Adrenal gland (tissue), 12 donors: ENCODE results near the gene PLEKHG4B. TPM values are rescaled to one million over a fixed set of nuclear protein-coding genes. Genes with fewer than 3 reads are reported as not detected.
"Not testable (repeated sequence)": the region's sequence is repeated elsewhere in the genome, so short reads cannot be mapped to it uniquely, and the experiment has no call there.

ENCODE experiments used
- DNase-seq, 7 donors: peaks; one replicate each; pipeline ENCODE4 v3.0.0-alpha.2; 2019 to 2020
- H3K27ac ChIP-seq, 5 donors: fragments of 200-600 bp; sonication (generic) in 4 of 5; 1 replicate in 3 of 5; 2 replicates in 2 of 5; pipeline versions ENCODE4 v1.5.1 to v1.8.0; 2016 to 2020; ENCODE audit warnings: mild to moderate bottlenecking in 1 of 5
- H3K27me3 ChIP-seq: fragments of 200-600 bp; 2 replicates; pipeline ENCODE4 v1.8.0; 2021
- H3K36me3 ChIP-seq, 2 donors: fragments of 200-600 bp; replicated peaks in 1 of 2; 1 replicate in 1 of 2; 2 replicates in 1 of 2; pipeline versions ENCODE4 v1.5.1 to v1.8.0; 2018 to 2022
- H3K4me1 ChIP-seq, 2 donors: fragments of 200-600 bp; replicated peaks in 1 of 2; 1 replicate in 1 of 2; 2 replicates in 1 of 2; pipeline versions ENCODE4 v1.5.1 to v1.8.0; 2018 to 2021
- H3K4me3 ChIP-seq, 4 donors: fragments of 200-600 bp; sonication (generic) in 3 of 4; one replicate each; pipeline ENCODE4 v1.5.1; 2016 to 2018
- H3K9me3 ChIP-seq, 3 donors: fragments of 200-600 bp; sonication (generic) in 1 of 3; replicated peaks in 1 of 3; 1 replicate in 2 of 3; 2 replicates in 1 of 3; pipeline versions ENCODE4 v1.5.1 to v1.8.0; 2016 to 2021
- POLR2A ChIP-seq, 2 donors: fragments of 450-650 bp; IDR thresholded peaks; one replicate each; pipeline ENCODE4 v1.6.1; 2017; ENCODE audit warnings: antibody characterized with exemption in 2 of 2, mild to moderate bottlenecking in 2 of 2, moderate library complexity in 1 of 2
- WGBS, 4 donors: extraction: QIAGEN DNeasy Blood & Tissue Kit in 2 of 4; methylation state at CpG; one replicate each; pipeline versions ENCODE4 v1.1.5 to v1.1.7; 2013 to 2017; 5-methylcytosine and 5-hydroxymethylcytosine counted together
- intact Hi-C, 2 donors: fragments of 100-400 bp; cut with DNase I; formaldehyde crosslinking; loops; one replicate each; pipeline versions ENCODE4 v1.14.1 to v1.15.0; 2022 to 2023
- polyA plus RNA-seq, 3 donors: library from polyadenylated mRNA; stranded (reverse); fragments of 200-250 nt in 2 of 3; fragments of 350-450 nt in 1 of 3; fragmentation: Illumina TruSeq in 1 of 3; extraction: RNeasy Lipid Tissue Mini Kit (QIAGEN cat#74804) in 1 of 3; gene quantifications; one replicate each; pipeline ENCODE4 v1.2.3, GENCODE V29; 2013 to 2014
- total RNA-seq, 9 donors: library from RNA; depleted of rRNA in 4 of 9; stranded (reverse); fragments of >200 nt in 4 of 9; fragments of 120-200 nt in 1 of 9; fragmentation: NEBNext Ultra II Directional in 1 of 9; extraction: Animal tissue kit (Norgen Biotek cat#: 25700) in 1 of 9; gene quantifications; one replicate each; pipeline versions ENCODE4 v1.1.0 to v1.2.4, GENCODE V29; 2013 to 2023
- TF ChIP-seq, protein P1 (sequence below), 6 experiments: fragments of 450-650 bp in 4 of 6; fragments of 200-600 bp in 2 of 6; sonication (generic) in 1 of 6; IDR thresholded peaks; 1 replicate in 5 of 6; 2 replicates in 1 of 6; pipeline versions ENCODE4 v1.5.1 to v1.8.0; 2016 to 2021; ENCODE audit warnings: antibody characterized with exemption in 6 of 6, mild to moderate bottlenecking in 2 of 6, moderate library complexity in 1 of 6
- donor health status: healthy with polysubstance abuse.
- donor health status: Bipolar disorder and iron deficiency.
- donor health status: DM: yes; HTN: yes; CAD: no.
- donor health status: DM: no; HTN: no; CAD: no.
- donor health status: DM: no; HTN: no; CAD: no.
- donor health status: DM: yes; HTN: yes; CAD: no.

Gene PLEKHG4B
- total and polyA plus RNA-seq, 12 donors, result 0.03 to 3.4 (median 0.12) TPM

DNA sequence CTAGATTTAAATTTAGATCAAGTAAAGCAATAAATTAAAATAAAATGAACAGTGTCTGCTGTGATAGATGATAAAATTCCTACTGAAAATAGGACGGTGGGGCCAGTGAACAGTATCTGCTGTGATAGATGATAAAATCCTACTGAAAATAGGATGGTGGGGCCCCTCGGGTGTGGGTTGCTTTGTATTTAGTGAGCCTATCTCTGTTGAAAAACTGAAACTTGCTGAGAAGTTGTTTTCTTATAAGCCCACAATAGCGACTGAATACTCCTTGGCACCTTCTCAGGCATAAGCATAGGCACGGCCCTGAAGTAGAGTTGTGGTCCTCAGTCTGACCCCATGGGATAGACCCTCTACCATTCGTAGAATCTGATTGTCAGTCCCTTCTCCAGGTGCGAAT is 131.8 kb downstream of the PLEKHG4B start:
- Histone ChIP-seq H3K27ac (no peak overlapping the region), H3K4me3 (no peak overlapping the region), H3K36me3 (peaks cover 0 to 51% of the 10 kb centered on the region in 2 donors), H3K27me3 (no peaks in the 10 kb centered on the region), H3K4me1 (peaks cover 0 to 24% of the 10 kb centered on the region in 2 donors), H3K9me3 (no peaks in the 10 kb centered on the region)
- DNase-seq, result no peak
- WGBS, 4 donors, result 66 to 85% (median 81%) methylated on average over 6 of the region's 6 CpGs
- intact Hi-C loops, result no loop called here
- TF ChIP-seq POLR2A (IDR thresholded peaks at IDR 0.05), result no peak
- TF ChIP-seq, protein P1, sequence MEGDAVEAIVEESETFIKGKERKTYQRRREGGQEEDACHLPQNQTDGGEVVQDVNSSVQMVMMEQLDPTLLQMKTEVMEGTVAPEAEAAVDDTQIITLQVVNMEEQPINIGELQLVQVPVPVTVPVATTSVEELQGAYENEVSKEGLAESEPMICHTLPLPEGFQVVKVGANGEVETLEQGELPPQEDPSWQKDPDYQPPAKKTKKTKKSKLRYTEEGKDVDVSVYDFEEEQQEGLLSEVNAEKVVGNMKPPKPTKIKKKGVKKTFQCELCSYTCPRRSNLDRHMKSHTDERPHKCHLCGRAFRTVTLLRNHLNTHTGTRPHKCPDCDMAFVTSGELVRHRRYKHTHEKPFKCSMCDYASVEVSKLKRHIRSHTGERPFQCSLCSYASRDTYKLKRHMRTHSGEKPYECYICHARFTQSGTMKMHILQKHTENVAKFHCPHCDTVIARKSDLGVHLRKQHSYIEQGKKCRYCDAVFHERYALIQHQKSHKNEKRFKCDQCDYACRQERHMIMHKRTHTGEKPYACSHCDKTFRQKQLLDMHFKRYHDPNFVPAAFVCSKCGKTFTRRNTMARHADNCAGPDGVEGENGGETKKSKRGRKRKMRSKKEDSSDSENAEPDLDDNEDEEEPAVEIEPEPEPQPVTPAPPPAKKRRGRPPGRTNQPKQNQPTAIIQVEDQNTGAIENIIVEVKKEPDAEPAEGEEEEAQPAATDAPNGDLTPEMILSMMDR (IDR thresholded peaks at IDR 0.05), result no peak

DNA sequence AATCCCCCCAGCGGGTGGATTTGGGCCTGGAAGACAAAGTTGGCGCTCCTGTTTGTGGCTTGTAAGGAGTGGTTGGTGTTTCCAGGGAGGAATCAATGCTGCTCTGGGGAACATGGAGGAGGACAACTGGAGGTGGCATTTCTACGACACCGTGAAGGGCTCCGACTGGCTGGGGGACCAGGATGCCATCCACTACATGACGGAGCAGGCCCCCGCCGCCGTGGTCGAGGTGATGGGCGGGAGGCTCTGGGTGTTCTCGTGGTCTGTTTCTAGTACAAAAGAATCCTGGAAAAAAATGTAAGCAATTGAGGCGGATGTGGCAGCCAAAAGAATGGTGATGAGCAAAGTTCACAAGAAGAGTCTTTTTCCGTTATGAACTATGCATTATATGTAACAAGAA is 133.4 kb downstream of the PLEKHG4B start:
- TF ChIP-seq, protein P1 (IDR thresholded peaks at IDR 0.05), result no peak
- no peak for TF ChIP-seq POLR2A (IDR thresholded peaks at IDR 0.05)
- WGBS, 4 donors, result 95 to 97% (median 96%) methylated on average over 14 of the region's 14 CpGs
- peaks cover 0 to 66% of the 10 kb centered on the region in 2 donors for H3K36me3 ChIP-seq

DNA sequence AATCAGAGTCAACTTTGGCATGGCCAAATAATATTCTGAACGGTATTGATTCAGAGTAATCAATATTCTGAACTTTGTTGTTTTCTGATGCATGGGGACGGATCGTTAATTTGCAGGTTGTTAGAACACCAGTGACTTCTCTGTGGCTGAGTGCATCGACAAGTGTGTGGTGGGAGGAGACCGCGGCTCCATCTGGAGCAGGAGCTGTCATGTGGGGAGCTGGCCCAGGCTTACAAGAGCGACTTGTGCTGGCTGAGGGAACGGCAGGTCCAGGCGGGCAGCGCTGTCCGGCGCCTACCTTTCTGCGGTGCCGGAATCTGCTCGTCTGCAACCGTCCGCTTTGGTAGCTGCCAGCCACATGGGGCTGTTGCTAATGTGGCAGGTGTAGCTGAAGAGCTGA is 135.4 kb downstream of the PLEKHG4B start:
- H3K27me3 ChIP-seq, DNase-seq: not testable (repeated sequence)
- 89 to 96% (median 95%) methylated on average over 3 to 15 of the region's 17 CpGs for WGBS, 4 donors

More for the DNA sequence above, 133.4 kb downstream of the PLEKHG4B start:
- Histone ChIP-seq H3K27me3 (no peaks in the 10 kb centered on the region), H3K4me3 (no peak overlapping the region), H3K9me3 (no peaks in the 10 kb centered on the region), H3K27ac (no peak overlapping the region), H3K4me1 (peaks cover 0 to 14% of the 10 kb centered on the region in 2 donors)
- peak in 1 of 7 donors; percentile 39 for DNase-seq
- intact Hi-C loops, result no loop called here

DNA sequence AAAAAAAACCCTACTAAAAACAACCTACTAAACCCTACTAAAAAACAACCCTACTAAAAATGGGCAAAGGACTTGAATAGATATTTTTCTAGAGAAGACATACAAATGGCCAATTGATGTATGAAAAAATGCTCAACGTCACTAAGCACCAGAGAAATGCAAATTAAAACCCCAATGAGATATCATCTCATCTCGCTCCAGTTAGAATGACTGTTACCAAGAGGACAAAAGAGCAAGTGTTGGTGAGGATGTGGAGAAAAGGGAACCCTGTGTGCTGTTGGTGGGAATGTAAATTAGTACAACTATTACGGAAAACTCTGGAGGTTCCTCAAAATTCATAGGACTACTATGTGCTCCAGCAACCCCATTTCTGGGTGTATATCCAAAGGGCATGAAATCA is 136.9 kb downstream of the PLEKHG4B start:
- Histone ChIP-seq H3K27me3 (no peaks in the 10 kb centered on the region), H3K4me3 (no peak overlapping the region), H3K36me3 (peaks cover 0 to 98% of the 10 kb centered on the region in 2 donors), H3K9me3 (no peaks in the 10 kb centered on the region), H3K27ac (no peak overlapping the region), H3K4me1 (no peaks in the 10 kb centered on the region)
- 70 to 96% (median 90%) methylated on average over 3 of the region's 3 CpGs for WGBS, 4 donors
- DNase-seq, result no peak
- intact Hi-C loops, result no loop called here
- TF ChIP-seq, protein P1 (IDR thresholded peaks at IDR 0.05), result no peak
- no peak for TF ChIP-seq POLR2A (IDR thresholded peaks at IDR 0.05)

More for the DNA sequence above, 135.4 kb downstream of the PLEKHG4B start:
- peaks cover 0 to 85% of the 10 kb centered on the region in 2 donors for H3K36me3 ChIP-seq
- intact Hi-C loops, H3K9me3 ChIP-seq, H3K4me1 ChIP-seq, H3K27ac ChIP-seq, H3K4me3 ChIP-seq: not testable (repeated sequence)

DNA sequence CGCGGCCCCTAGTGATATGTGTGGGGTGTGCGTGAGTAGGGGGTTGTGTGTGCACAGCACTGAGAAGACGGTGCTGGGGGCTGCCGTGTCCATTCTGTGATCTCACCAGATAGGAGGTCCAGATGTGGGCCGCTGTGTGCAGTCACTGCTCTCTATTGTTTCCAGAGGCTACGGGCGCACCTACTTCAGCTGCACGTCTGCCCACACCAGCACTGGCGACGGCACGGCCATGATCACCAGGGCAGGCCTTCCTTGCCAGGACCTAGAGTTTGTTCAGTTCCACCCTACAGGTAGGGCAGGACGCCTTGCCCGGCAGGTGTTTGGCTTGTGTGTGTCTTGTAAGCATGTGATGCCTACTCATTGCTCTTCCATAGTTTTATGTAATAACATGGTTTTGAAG is 138.7 kb downstream of the PLEKHG4B start:
- Histone ChIP-seq H3K4me3 (no peak overlapping the region), H3K36me3 (peaks cover 0 to 92% of the 10 kb centered on the region in 2 donors), H3K27me3 (no peaks in the 10 kb centered on the region), H3K4me1 (no peaks in the 10 kb centered on the region), H3K9me3 (no peaks in the 10 kb centered on the region), H3K27ac (no peak overlapping the region)
- DNase-seq, result no peak
- TF ChIP-seq POLR2A (IDR thresholded peaks at IDR 0.05), result no peak
- TF ChIP-seq, protein P1 (IDR thresholded peaks at IDR 0.05), result no peak
- intact Hi-C loops, result no loop called here
- WGBS, 4 donors, result 93 to 98% (median 96%) methylated on average over 8 to 14 of the region's 14 CpGs
